ENCODE results near the gene CREG1. TPM values are rescaled to one million over a fixed set of nuclear protein-coding genes. Genes with fewer than 3 reads are reported as not detected.

Gene CREG1
- 100 to 1,000 TPM; 109 to 123 (median 114) TPM for polyA plus RNA-seq (ENCODE audit: insufficient read length in 3 of 3)
- long read RNA-seq, donor 1, transcript CREG1-201 (4 exons, 1,974 nt): major isoform, 72 of 93 reads
- long read RNA-seq, donor 1, partial matches to known transcripts: 21 of 93 reads
- long read RNA-seq, donor 1, other reads (novel, unspliced or antisense): 0 of 93 reads
- long read RNA-seq, donor 2, transcript CREG1-201 (4 exons, 1,974 nt): major isoform, 91 of 91 reads
- long read RNA-seq, donor 2, partial matches to known transcripts: 0 of 91 reads
- long read RNA-seq, donor 2, other reads (novel, unspliced or antisense): 0 of 91 reads
- long read RNA-seq, donor 3, transcript CREG1-201 (4 exons, 1,974 nt): major isoform, 71 of 71 reads
- long read RNA-seq, donor 3, partial matches to known transcripts: 0 of 71 reads
- long read RNA-seq, donor 3, other reads (novel, unspliced or antisense): 0 of 71 reads
- long read RNA-seq, donor 4, transcript CREG1-201 (4 exons, 1,974 nt): major isoform, 86 of 86 reads
- long read RNA-seq, donor 4, partial matches to known transcripts: 0 of 86 reads
- long read RNA-seq, donor 4, other reads (novel, unspliced or antisense): 0 of 86 reads
- long read RNA-seq, donor 5, transcript CREG1-201 (4 exons, 1,974 nt): major isoform, 42 of 42 reads
- long read RNA-seq, donor 5, partial matches to known transcripts: 0 of 42 reads
- long read RNA-seq, donor 5, other reads (novel, unspliced or antisense): 0 of 42 reads
- long read RNA-seq, donor 6, transcript CREG1-201 (4 exons, 1,974 nt): major isoform, 73 of 73 reads
- long read RNA-seq, donor 6, partial matches to known transcripts: 0 of 73 reads
- long read RNA-seq, donor 6, other reads (novel, unspliced or antisense): 0 of 73 reads
- long read RNA-seq, donor 7, transcript CREG1-201 (4 exons, 1,974 nt): major isoform, 73 of 73 reads
- long read RNA-seq, donor 7, partial matches to known transcripts: 0 of 73 reads
- long read RNA-seq, donor 7, other reads (novel, unspliced or antisense): 0 of 73 reads
- long read RNA-seq, donor 8, transcript CREG1-201 (4 exons, 1,974 nt): major isoform, 20 of 20 reads
- long read RNA-seq, donor 8, partial matches to known transcripts: 0 of 20 reads
- long read RNA-seq, donor 8, other reads (novel, unspliced or antisense): 0 of 20 reads
- long read RNA-seq, donor 9, transcript CREG1-201 (4 exons, 1,974 nt): major isoform, 87 of 92 reads
- long read RNA-seq, donor 9, partial matches to known transcripts: 0 of 92 reads
- long read RNA-seq, donor 9, other reads (novel, unspliced or antisense): 5 of 92 reads
- long read RNA-seq, donor 10, transcript CREG1-201 (4 exons, 1,974 nt): major isoform, 74 of 74 reads
- long read RNA-seq, donor 10, partial matches to known transcripts: 0 of 74 reads
- long read RNA-seq, donor 10, other reads (novel, unspliced or antisense): 0 of 74 reads
- long read RNA-seq, donor 11, transcript CREG1-201 (4 exons, 1,974 nt): major isoform, 54 of 54 reads
- long read RNA-seq, donor 11, partial matches to known transcripts: 0 of 54 reads
- long read RNA-seq, donor 11, other reads (novel, unspliced or antisense): 0 of 54 reads
- long read RNA-seq, donor 12, transcript CREG1-201 (4 exons, 1,974 nt): major isoform, 106 of 114 reads
- long read RNA-seq, donor 12, partial matches to known transcripts: 8 of 114 reads
- long read RNA-seq, donor 12, other reads (novel, unspliced or antisense): 0 of 114 reads
- long read RNA-seq, donor 13, transcript CREG1-201 (4 exons, 1,974 nt): major isoform, 38 of 38 reads
- long read RNA-seq, donor 13, partial matches to known transcripts: 0 of 38 reads
- long read RNA-seq, donor 13, other reads (novel, unspliced or antisense): 0 of 38 reads
- long read RNA-seq, donor 14: 0 reads
- long read RNA-seq, donor 15, transcript CREG1-201 (4 exons, 1,974 nt): major isoform, 86 of 86 reads
- long read RNA-seq, donor 15, partial matches to known transcripts: 0 of 86 reads
- long read RNA-seq, donor 15, other reads (novel, unspliced or antisense): 0 of 86 reads
- long read RNA-seq, donor 16, transcript CREG1-201 (4 exons, 1,974 nt): major isoform, 75 of 75 reads
- long read RNA-seq, donor 16, partial matches to known transcripts: 0 of 75 reads
- long read RNA-seq, donor 16, other reads (novel, unspliced or antisense): 0 of 75 reads

- peak; percentile 94 for DNase-seq
These were observed at the start of gene CREG1 for GRCh38 chr1:167553136-167554027. TSS of gene CREG1 (minus strand) at chr1:167553762.

- no peak for DNase-seq
These were observed 49.3 kb upstream of the CREG1 start for GRCh38 chr1:167602840-167603239.

DNA sequence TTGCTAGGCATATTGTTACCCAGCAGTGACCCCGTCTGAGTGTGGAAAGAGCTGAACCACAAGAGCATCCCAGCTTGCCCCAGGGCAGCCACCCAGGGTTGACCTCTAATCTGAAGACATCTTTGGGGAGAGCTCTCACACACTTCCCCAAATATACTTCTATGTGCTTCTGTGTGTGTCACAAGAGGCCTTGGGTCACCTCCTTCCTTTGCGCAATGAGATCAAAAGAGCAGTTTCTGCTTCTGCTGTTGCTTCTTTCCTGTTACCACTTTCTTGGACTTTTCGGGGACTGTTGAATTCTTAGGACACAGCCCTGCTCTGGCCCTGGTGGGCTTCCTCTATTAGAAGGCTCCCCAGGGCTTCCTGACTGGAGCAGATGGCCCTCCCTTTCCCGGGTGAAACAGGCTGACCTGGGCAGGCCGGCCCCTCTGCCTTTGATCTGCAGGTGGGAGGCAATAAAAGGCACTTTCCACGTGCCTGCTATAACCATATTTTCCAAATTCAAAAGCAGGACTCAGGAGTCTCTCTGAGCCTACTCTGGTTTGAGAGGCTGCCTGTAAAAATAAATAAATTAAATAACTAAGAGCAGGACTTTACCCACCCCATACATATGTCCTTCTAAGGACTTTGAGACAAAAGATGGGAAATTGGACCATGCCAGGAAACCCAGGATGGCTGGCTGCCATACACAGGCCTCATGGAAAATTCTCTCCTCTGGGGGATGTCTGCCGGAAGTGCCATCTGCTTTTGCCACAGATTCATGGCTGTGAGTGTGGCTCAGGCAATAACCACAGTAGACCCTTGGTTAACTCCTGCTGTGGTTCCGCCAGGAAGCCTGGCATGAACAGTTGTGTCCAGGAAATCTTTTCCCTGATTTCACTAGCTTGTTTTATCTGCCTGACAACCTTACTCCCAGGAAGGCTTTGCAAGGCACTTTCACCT lies 48.2 kb upstream of the CREG1 start:
- DNase-seq: no peak

DNA sequence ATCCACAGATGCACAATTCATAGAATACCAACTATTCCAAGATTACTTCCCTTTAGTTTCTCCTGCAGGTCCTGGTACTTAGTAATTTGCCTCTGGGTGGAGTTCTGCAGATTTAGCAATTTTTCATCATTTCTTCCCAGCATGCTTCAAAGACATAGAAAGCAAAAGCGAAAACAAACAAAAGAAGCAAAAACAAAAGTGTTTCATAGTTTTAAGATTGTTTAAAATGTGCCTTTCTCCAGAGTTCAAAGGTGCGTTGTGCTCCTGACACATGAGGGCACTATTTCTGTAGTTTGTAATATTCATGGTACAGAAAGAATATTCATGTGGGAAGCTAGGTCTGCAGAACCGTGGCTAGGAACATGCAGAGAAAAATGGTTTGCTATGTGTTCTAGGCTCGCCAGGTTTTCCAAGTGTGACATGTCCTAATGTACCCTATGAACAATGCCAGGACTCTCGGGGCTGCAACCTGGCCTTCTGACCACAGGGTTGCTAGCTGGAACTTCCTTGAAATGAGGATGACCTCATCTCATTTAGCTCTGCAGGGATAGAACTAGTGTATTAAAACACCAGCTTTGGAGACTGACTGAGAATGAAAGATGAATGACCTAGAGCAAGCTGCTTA lies 46.5 kb upstream of the CREG1 start:
- DNase-seq: no peak

GRCh38 chr1:167594822-167595221 lies 41.3 kb upstream of the CREG1 start:
- DNase-seq: peak; percentile 20

DNA sequence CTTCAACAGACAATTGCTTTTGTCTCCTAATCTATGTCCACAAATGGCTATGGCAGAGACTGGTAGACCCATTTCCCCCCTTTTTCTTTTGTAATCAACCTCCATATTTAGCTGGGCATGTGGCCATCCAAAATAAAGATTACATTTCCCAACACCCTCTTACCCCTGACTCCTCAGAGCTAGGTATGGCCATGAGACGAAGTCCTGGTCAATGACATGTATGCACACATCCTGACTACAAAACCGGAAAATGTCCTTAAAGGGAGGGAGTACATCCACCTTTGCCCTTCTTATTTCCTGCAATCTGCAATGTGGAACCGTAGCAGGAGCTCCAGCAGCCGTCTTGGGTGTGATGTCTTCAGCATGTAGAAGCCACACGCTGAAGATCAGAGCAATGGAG lies 40.3 kb upstream of the CREG1 start:
- DNase-seq: no peak

GRCh38 chr1:167592475-167592874 lies 38.9 kb upstream of the CREG1 start:
- no peak for DNase-seq

GRCh38 chr1:167588361-167588760 lies 34.8 kb upstream of the CREG1 start:
- no peak for DNase-seq

- no peak for DNase-seq
These were observed 34.3 kb upstream of the CREG1 start for GRCh38 chr1:167587872-167588271.

DNA sequence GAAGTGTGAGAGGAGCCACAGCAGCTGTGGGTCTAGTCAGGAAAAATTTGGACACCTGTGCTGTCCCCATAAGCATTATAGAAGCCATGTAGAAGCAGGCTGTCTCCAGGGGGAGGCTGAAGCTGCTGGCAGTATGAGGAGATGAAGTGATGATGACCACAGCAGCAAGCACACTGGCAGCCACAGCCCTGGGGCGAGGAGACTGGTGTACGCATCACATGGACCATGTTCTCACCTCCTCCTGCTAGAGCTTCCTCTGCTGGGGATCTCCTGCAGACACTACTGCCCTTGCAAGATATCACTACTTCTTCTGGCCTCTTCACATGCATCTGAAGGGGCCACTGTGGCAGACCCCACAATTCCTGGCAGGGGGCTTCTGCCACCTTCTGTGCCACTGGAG lies 33.8 kb upstream of the CREG1 start:
- DNase-seq: no peak

- DNase-seq: no peak
These were observed 31.0 kb upstream of the CREG1 start for GRCh38 chr1:167584581-167584980.

GRCh38 chr1:167582722-167583121 lies 29.2 kb upstream of the CREG1 start:
- DNase-seq: no peak

GRCh38 chr1:167582064-167582463 lies 28.5 kb upstream of the CREG1 start:
- no peak for DNase-seq

DNA sequence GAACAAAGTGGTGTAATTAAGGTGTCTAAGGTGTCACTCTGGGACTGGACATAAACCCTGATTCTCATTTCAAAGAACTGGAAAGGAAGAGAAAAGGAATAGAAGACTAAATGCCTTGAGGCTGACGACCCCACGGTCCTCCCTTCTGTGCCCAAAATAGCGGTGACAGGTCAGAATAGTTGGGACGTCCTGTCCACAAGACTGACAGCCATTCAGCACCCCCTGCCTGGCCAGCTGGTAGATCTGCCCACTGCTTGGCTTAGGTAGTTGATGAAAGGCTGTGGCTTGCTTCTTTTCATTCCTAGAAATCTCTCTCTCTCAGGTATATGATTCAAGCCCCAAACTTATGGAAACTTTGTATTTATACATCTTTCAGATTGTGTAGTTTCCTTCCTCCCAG lies 26.4 kb upstream of the CREG1 start:
- DNase-seq: no peak

DNA sequence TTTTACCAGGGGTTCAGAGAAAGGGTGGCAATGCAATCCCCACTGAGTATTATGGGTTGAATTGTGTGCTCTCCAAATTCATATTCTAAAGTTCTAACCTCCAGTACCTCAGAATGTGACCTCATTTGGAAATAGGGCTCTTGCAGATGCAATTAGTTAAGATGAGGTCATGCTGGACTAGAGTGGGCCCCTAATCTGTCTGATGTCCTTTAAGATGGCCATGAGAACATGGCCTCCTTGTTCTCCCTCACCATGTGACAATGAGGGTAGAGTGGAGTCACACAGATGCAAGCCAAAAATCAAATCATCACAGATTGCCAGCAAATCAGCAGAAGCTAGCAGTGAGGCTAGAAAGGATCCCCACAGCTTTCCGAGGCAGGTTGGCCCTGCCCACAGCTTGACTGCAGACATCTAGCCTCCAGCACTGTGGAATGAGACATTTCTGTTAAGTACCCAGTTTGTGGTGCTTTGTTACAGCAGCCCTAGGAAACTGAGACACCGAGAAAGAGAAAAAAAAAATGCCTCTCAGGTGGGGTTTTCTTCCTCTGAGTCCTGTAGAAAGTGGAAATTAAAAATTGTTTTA lies 25.5 kb upstream of the CREG1 start:
- DNase-seq: no peak

DNA sequence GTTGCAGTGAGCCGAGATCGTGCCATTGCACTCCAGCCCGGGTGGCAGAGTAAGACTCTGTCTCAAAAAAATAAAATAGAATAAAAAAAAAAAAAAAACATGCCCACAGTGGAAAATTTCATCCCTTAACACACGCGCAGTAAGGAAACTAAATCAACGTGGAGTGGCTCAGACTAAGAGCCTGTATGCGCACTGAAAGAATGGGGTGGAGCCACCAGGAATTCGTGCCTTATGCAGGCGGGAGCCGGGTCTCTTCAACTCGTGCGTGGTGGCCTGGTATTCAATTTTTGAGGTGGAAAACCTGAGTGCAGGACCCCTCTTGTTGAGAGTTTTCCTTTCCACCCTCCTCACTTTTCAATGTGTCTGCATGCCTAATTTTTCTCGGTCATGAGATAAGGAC lies 22.1 kb upstream of the CREG1 start:
- DNase-seq: no peak

DNA sequence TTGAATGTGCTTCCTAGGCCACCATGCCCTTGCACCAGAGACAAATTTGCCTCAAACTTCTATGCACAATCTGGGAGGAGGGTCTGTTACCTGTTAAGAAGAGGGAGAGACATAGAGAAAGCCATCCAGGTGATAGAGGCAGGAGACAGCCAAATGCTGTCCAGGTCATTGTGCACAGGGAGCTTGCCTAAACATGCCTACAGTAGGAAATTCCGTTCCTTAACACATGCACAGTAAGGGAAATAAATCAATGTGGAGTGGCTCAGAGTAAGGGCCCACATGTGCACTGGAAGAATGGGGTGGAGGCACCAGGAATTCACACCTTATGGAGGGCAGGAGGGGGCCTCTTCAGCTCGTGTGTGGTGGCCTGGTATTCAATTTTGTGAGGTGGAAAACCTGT lies 19.5 kb upstream of the CREG1 start:
- DNase-seq: no peak
